Measurements from ENCODE around the gene SRRM3.

- TF ChIP-seq CTCF (IDR thresholded peaks at IDR 0.05) (no peak), POLR2A (IDR thresholded peaks at IDR 0.05) (peak in 1 of 2 donors; percentile 15)
Measured at GRCh38 chr7:76296743-76297740, 95.3 kb downstream of the SRRM3 start.

Data from tibial nerve (tissue), 3 donors.